GM19372 (cell line): Measurements from ENCODE around the gene ASS1.

Source experiments
- ATAC-seq: cut with Tn5 transposase; IDR thresholded peaks from one replicate; pipeline ENCODE4 v1.9.1; 2021; ENCODE audit warnings: mild to moderate bottlenecking, low read depth, moderate library complexity; ENCODE audit not compliant: unreplicated experiment

ASS1 gene

GRCh38 chr9:130417602-130418001 is 27.2 kb upstream of the ASS1 start:
- ATAC-seq: no peak

GRCh38 chr9:130418776-130419175 is 26.0 kb upstream of the ASS1 start:
- ATAC-seq: no peak

GRCh38 chr9:130419521-130420035 is 25.2 kb upstream of the ASS1 start:
- ATAC-seq: no peak

GRCh38 chr9:130421154-130421801 is 23.5 kb upstream of the ASS1 start:
- no peak for ATAC-seq

GRCh38 chr9:130421802-130422276 is 22.9 kb upstream of the ASS1 start:
- ATAC-seq: no peak

- ATAC-seq: no peak
Observed at GRCh38 chr9:130422546-130422945, 22.2 kb upstream of the ASS1 start.

- no peak for ATAC-seq
Observed at GRCh38 chr9:130423272-130423671, 21.5 kb upstream of the ASS1 start.

GRCh38 chr9:130424595-130425454 is 19.9 kb upstream of the ASS1 start:
- ATAC-seq: no peak

- ATAC-seq: no peak
Observed at GRCh38 chr9:130425741-130426466, 18.9 kb upstream of the ASS1 start.

- ATAC-seq: no peak
Observed at GRCh38 chr9:130426467-130426773, 18.3 kb upstream of the ASS1 start.

GRCh38 chr9:130426883-130427282 is 17.9 kb upstream of the ASS1 start:
- ATAC-seq: no peak

GRCh38 chr9:130427326-130427725 is 17.4 kb upstream of the ASS1 start:
- ATAC-seq: no peak

- ATAC-seq: no peak
Observed at GRCh38 chr9:130428086-130428665, 16.6 kb upstream of the ASS1 start.

GRCh38 chr9:130429381-130429780 is 15.4 kb upstream of the ASS1 start:
- ATAC-seq: no peak

GRCh38 chr9:130429831-130430230 is 14.9 kb upstream of the ASS1 start:
- no peak for ATAC-seq

GRCh38 chr9:130430232-130430631 is 14.5 kb upstream of the ASS1 start:
- ATAC-seq: no peak

- no peak for ATAC-seq
Observed at GRCh38 chr9:130430734-130431535, 13.8 kb upstream of the ASS1 start.

GRCh38 chr9:130431536-130432303 is 13.0 kb upstream of the ASS1 start:
- ATAC-seq: no peak

- ATAC-seq: no peak
Observed at GRCh38 chr9:130432362-130432761, 12.4 kb upstream of the ASS1 start.
